SU-DHL-6 (cell line): Measurements from ENCODE around the gene ADORA3.

Experiments used
- EZH2phosphoT487 ChIP-seq: fragments of 200-600 bp; sonication (generic), shearing (Covaris generic); conservative IDR thresholded peaks from 2 replicates; pipeline ENCODE4 v1.6.1; 2018; ENCODE audit warnings: mild to moderate bottlenecking, antibody characterized with exemption, low read length, moderate library complexity, mixed read lengths
- TF ChIP-seq, protein P1 (sequence below): fragments of 200-600 bp; sonication (generic); IDR thresholded peaks from one replicate; pipeline ENCODE4 v1.5.1; 2017; ENCODE audit warnings: antibody characterized with exemption, mild to moderate bottlenecking, low read length, moderate library complexity; ENCODE audit not compliant: insufficient read depth, poor library complexity, severe bottlenecking

- TF ChIP-seq, protein P1, sequence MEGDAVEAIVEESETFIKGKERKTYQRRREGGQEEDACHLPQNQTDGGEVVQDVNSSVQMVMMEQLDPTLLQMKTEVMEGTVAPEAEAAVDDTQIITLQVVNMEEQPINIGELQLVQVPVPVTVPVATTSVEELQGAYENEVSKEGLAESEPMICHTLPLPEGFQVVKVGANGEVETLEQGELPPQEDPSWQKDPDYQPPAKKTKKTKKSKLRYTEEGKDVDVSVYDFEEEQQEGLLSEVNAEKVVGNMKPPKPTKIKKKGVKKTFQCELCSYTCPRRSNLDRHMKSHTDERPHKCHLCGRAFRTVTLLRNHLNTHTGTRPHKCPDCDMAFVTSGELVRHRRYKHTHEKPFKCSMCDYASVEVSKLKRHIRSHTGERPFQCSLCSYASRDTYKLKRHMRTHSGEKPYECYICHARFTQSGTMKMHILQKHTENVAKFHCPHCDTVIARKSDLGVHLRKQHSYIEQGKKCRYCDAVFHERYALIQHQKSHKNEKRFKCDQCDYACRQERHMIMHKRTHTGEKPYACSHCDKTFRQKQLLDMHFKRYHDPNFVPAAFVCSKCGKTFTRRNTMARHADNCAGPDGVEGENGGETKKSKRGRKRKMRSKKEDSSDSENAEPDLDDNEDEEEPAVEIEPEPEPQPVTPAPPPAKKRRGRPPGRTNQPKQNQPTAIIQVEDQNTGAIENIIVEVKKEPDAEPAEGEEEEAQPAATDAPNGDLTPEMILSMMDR = no peak
- TF ChIP-seq EZH2phosphoT487 = no peak
Observed at GRCh38 chr1:111542187-111542586, 38.8 kb upstream of the ADORA3 start.
